NCI-H2107 (cell line): ENCODE measurements around the gene ASB16.

ENCODE experiments used
- DNase-seq: peaks from one replicate; lab custom pipeline; 2025; lab: John Stamatoyannopoulos, UW

The ASB16 gene

GRCh38 chr17:44223541-44224071 lies 53.1 kb downstream of the ASB16 start:
- no peak for DNase-seq
